ENCODE measurements around the gene MAPKBP1. TPM values are rescaled to one million over a fixed set of nuclear protein-coding genes. Genes with fewer than 3 reads are reported as not detected.

MAPKBP1 gene
- total RNA-seq, 1 donor = 22.8 TPM

GRCh38 chr15:41801850-41802455 is 27.7 kb downstream of the MAPKBP1 start:
- Histone ChIP-seq H2AFZ (ENCODE audit: low read length) (no peak overlapping the region), H3K27me3 (ENCODE audit: insufficient read depth, low read length) (no peaks in the 10 kb centered on the region), H3K79me2 (ENCODE audit: insufficient read depth, low read length) (peaks cover 42% of the 10 kb centered on the region), H3K4me1 (ENCODE audit: insufficient read depth, low read length) (peaks cover 22% of the 10 kb centered on the region), H4K20me1 (ENCODE audit: insufficient read depth, low read length) (peaks cover 14% of the 10 kb centered on the region), H3K36me3 (ENCODE audit: insufficient read depth, low read length) (peaks cover 11% of the 10 kb centered on the region), H3K9me3 (ENCODE audit: low read depth, low read length) (no peaks in the 10 kb centered on the region), H3K27ac (ENCODE audit: low read depth, low read length) (no peak overlapping the region), H3K4me2 (ENCODE audit: insufficient read depth, low read length) (no peak overlapping the region), H3K4me3 (ENCODE audit: insufficient read depth, low read length) (no peak overlapping the region)
- TF ChIP-seq CTCF (IDR thresholded peaks at IDR 0.05; ENCODE audit: extremely low read depth, low read depth, low read length) = no peak
- DNase-seq (ENCODE audit: insufficient read length, low spot score, missing footprints) = no peak

GRCh38 chr15:41804361-41804760 is 30.1 kb downstream of the MAPKBP1 start:
- peaks cover 17% of the 10 kb centered on the region for H3K4me1 ChIP-seq (ENCODE audit: insufficient read depth, low read length)
- no peak overlapping the region for H3K27ac ChIP-seq (ENCODE audit: low read depth, low read length)
- H3K4me2 ChIP-seq (ENCODE audit: insufficient read depth, low read length) = no peak overlapping the region
- no peaks in the 10 kb centered on the region for H3K27me3 ChIP-seq (ENCODE audit: insufficient read depth, low read length)
- peaks cover 11% of the 10 kb centered on the region for H3K36me3 ChIP-seq (ENCODE audit: insufficient read depth, low read length)
- H3K9me3 ChIP-seq (ENCODE audit: low read depth, low read length) = no peaks in the 10 kb centered on the region
- no peak overlapping the region for H3K4me3 ChIP-seq (ENCODE audit: insufficient read depth, low read length)
- no peak for TF ChIP-seq CTCF (IDR thresholded peaks at IDR 0.05; ENCODE audit: extremely low read depth, low read depth, low read length)
- no peak overlapping the region for H2AFZ ChIP-seq (ENCODE audit: low read length)
- DNase-seq (ENCODE audit: insufficient read length, low spot score, missing footprints) = no peak
- H4K20me1 ChIP-seq (ENCODE audit: insufficient read depth, low read length) = peaks cover 11% of the 10 kb centered on the region
- H3K79me2 ChIP-seq (ENCODE audit: insufficient read depth, low read length) = peaks cover 30% of the 10 kb centered on the region

- peaks cover 30% of the 10 kb centered on the region for H3K79me2 ChIP-seq (ENCODE audit: insufficient read depth, low read length)
- H2AFZ ChIP-seq (ENCODE audit: low read length) = no peak overlapping the region
- no peak overlapping the region for H3K4me2 ChIP-seq (ENCODE audit: insufficient read depth, low read length)
- H3K36me3 ChIP-seq (ENCODE audit: insufficient read depth, low read length) = peaks cover 8% of the 10 kb centered on the region
- no peaks in the 10 kb centered on the region for H3K9me3 ChIP-seq (ENCODE audit: low read depth, low read length)
- no peaks in the 10 kb centered on the region for H3K27me3 ChIP-seq (ENCODE audit: insufficient read depth, low read length)
- peaks cover 10% of the 10 kb centered on the region for H4K20me1 ChIP-seq (ENCODE audit: insufficient read depth, low read length)
- no peak overlapping the region for H3K27ac ChIP-seq (ENCODE audit: low read depth, low read length)
- H3K4me1 ChIP-seq (ENCODE audit: insufficient read depth, low read length) = peaks cover 15% of the 10 kb centered on the region
- no peak for TF ChIP-seq CTCF (IDR thresholded peaks at IDR 0.05; ENCODE audit: extremely low read depth, low read depth, low read length)
- no peak overlapping the region for H3K4me3 ChIP-seq (ENCODE audit: insufficient read depth, low read length)
- no peak for DNase-seq (ENCODE audit: insufficient read length, low spot score, missing footprints)
Measured at GRCh38 chr15:41804916-41805666, 30.8 kb downstream of the MAPKBP1 start.

- DNase-seq (ENCODE audit: insufficient read length, low spot score, missing footprints) = no peak
- Histone ChIP-seq H3K9me3 (ENCODE audit: low read depth, low read length) (no peaks in the 10 kb centered on the region), H3K4me3 (ENCODE audit: insufficient read depth, low read length) (no peak overlapping the region), H3K27ac (ENCODE audit: low read depth, low read length) (no peak overlapping the region), H4K20me1 (ENCODE audit: insufficient read depth, low read length) (peaks cover 10% of the 10 kb centered on the region), H3K27me3 (ENCODE audit: insufficient read depth, low read length) (no peaks in the 10 kb centered on the region), H3K4me2 (ENCODE audit: insufficient read depth, low read length) (no peak overlapping the region), H3K79me2 (ENCODE audit: insufficient read depth, low read length) (peaks cover 30% of the 10 kb centered on the region), H3K4me1 (ENCODE audit: insufficient read depth, low read length) (peaks cover 15% of the 10 kb centered on the region), H3K36me3 (ENCODE audit: insufficient read depth, low read length) (peaks cover 3% of the 10 kb centered on the region), H2AFZ (ENCODE audit: low read length) (no peak overlapping the region)
- no peak for TF ChIP-seq CTCF (IDR thresholded peaks at IDR 0.05; ENCODE audit: extremely low read depth, low read depth, low read length)
Measured at GRCh38 chr15:41805711-41806110, 31.4 kb downstream of the MAPKBP1 start.

Measured in osteoblast (primary cell).